HFF-Myc (cell line): ENCODE measurements around the gene ATOSB.
A peak's percentile ranks its signal among the peaks of the same experiment; 100 is the strongest.

Source experiments
- DNase-seq: peaks from one replicate; pipeline ENCODE4 v3.0.0-alpha.2; 2011; ENCODE audit warnings: low read depth; ENCODE audit errors: extremely low read depth
- H3K4me3 ChIP-seq: replicated peaks from 2 replicates; pipeline ENCODE4 v1.5.1; 2011; ENCODE audit warnings: low read depth, mild to moderate bottlenecking, control low read depth, low read length
- CTCF ChIP-seq: IDR thresholded peaks from 2 replicates; pipeline ENCODE4 v1.5.1; 2012; ENCODE audit warnings: mild to moderate bottlenecking, low read depth, low read length, control low read depth; ENCODE audit errors: missing control alignments

The ATOSB gene

GRCh38 chr9:35079041-35079425 lies 36.6 kb downstream of the ATOSB start:
- H3K4me3 ChIP-seq, result peak overlapping the region; percentile 83
- no peak for DNase-seq
- TF ChIP-seq CTCF, result no peak

GRCh38 chr9:35078066-35078465 lies 37.6 kb downstream of the ATOSB start:
- H3K4me3 ChIP-seq, result peak overlapping the region; percentile 83
- no peak for DNase-seq
- no peak for TF ChIP-seq CTCF

GRCh38 chr9:35076848-35077247 lies 38.8 kb downstream of the ATOSB start:
- no peak overlapping the region for H3K4me3 ChIP-seq
- TF ChIP-seq CTCF, result no peak
- DNase-seq, result no peak

GRCh38 chr9:35075358-35075757 lies 40.3 kb downstream of the ATOSB start:
- DNase-seq, result no peak
- TF ChIP-seq CTCF, result no peak
- H3K4me3 ChIP-seq, result no peak overlapping the region

GRCh38 chr9:35074791-35075190 lies 40.9 kb downstream of the ATOSB start:
- no peak for TF ChIP-seq CTCF
- H3K4me3 ChIP-seq, result no peak overlapping the region
- no peak for DNase-seq

- H3K4me3 ChIP-seq, result no peak overlapping the region
- DNase-seq, result no peak
- TF ChIP-seq CTCF, result no peak
Measured at GRCh38 chr9:35074141-35074540, 41.5 kb downstream of the ATOSB start.

GRCh38 chr9:35073279-35073612 lies 42.4 kb downstream of the ATOSB start:
- TF ChIP-seq CTCF, result no peak
- no peak overlapping the region for H3K4me3 ChIP-seq
- no peak for DNase-seq
